ENCODE data around the gene EPHA4.

GRCh38 chr2:221468317-221468716 lies 103.8 kb downstream of the EPHA4 start:
- TF ChIP-seq CTCF (conservative IDR thresholded peaks at IDR 0.05; ENCODE audit: low read depth, low read length), result no peak
- TF ChIP-seq CEBPB (IDR thresholded peaks at IDR 0.05; ENCODE audit: low read depth, low read length), result no peak
- TF ChIP-seq RAD21 (IDR thresholded peaks at IDR 0.05; ENCODE audit: low read length), result no peak
- no peak for TF ChIP-seq POLR2A (IDR thresholded peaks at IDR 0.05; ENCODE audit: low read depth, low read length)
- no peak for TF ChIP-seq CHD1 (IDR thresholded peaks at IDR 0.05; ENCODE audit: low read depth, low read length)
- TF ChIP-seq FOS (IDR thresholded peaks at IDR 0.05; ENCODE audit: low read depth, low read length), result no peak
- no peak for TF ChIP-seq MXI1 (IDR thresholded peaks at IDR 0.05; ENCODE audit: borderline replicate concordance, low read depth, low read length)
- no peak for TF ChIP-seq RCOR1 (IDR thresholded peaks at IDR 0.05; ENCODE audit: insufficient replicate concordance, low read length)
- no peak for TF ChIP-seq SMC3 (IDR thresholded peaks at IDR 0.05; ENCODE audit: low read depth, low read length)
- TF ChIP-seq USF2 (IDR thresholded peaks at IDR 0.05; ENCODE audit: low read depth, low read length), result no peak
- no peak for TF ChIP-seq BHLHE40 (IDR thresholded peaks at IDR 0.05; ENCODE audit: low read depth, low read length)
